ENCODE results near the gene DDX28.

DNA sequence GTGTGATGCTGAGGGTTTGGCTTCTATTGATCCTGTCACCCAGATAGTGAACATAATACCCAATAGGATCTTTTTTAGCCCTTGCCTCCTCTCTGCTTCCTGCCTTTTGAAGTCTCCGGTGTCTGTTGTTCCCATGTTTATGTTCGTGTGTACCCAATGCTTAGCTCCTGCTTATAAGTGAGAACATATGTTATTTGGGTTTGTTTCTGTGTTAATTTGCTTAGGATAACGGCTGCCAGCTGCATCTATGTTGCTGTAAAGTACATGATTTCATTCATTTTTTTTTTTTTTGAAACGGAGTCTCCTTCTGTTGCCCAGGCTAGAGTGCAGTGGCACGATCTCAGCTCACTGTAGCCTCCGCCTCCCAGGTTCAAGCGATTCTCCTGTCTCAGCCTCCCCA lies 23.1 kb upstream of the DDX28 start:
- no peak for TF ChIP-seq EP300 (IDR thresholded peaks at IDR 0.05)
- no peak for TF ChIP-seq POLR2A (IDR thresholded peaks at IDR 0.05; ENCODE audit: low read depth)
- TF ChIP-seq, protein P1, sequence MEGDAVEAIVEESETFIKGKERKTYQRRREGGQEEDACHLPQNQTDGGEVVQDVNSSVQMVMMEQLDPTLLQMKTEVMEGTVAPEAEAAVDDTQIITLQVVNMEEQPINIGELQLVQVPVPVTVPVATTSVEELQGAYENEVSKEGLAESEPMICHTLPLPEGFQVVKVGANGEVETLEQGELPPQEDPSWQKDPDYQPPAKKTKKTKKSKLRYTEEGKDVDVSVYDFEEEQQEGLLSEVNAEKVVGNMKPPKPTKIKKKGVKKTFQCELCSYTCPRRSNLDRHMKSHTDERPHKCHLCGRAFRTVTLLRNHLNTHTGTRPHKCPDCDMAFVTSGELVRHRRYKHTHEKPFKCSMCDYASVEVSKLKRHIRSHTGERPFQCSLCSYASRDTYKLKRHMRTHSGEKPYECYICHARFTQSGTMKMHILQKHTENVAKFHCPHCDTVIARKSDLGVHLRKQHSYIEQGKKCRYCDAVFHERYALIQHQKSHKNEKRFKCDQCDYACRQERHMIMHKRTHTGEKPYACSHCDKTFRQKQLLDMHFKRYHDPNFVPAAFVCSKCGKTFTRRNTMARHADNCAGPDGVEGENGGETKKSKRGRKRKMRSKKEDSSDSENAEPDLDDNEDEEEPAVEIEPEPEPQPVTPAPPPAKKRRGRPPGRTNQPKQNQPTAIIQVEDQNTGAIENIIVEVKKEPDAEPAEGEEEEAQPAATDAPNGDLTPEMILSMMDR (IDR thresholded peaks at IDR 0.05): no peak

All from esophagus muscularis mucosa (tissue), 4 donors.